H9 (cell line): ENCODE data around the gene MLST8. TPM values are rescaled to one million over a fixed set of nuclear protein-coding genes. Genes with fewer than 3 reads are reported as not detected.

Experiments used
- DNase-seq: peaks from one replicate; pipeline ENCODE4 v3.0.0-alpha.2; 2017
- H2AFZ ChIP-seq: one replicate; pipeline ENCODE4 v1.6.1; 2013; ENCODE audit warnings: mild to moderate bottlenecking, low read length, control low read depth, moderate library complexity
- H2AK5ac ChIP-seq: 2 replicates; pipeline ENCODE4 v1.6.1; 2013; ENCODE audit warnings: low read length, control low read depth, mixed read lengths; ENCODE audit not compliant: insufficient read length
- H2BK120ac ChIP-seq: one replicate; pipeline ENCODE4 v1.6.1; 2013; ENCODE audit warnings: low read depth, mild to moderate bottlenecking, low read length, control low read depth, inconsistent platforms; ENCODE audit not compliant: poor library complexity, severe bottlenecking
- H2BK12ac ChIP-seq: 2 replicates; pipeline ENCODE4 v1.6.1; 2013; ENCODE audit warnings: low read length, control low read depth, mixed read lengths, low read depth; ENCODE audit not compliant: insufficient read length
- H2BK15ac ChIP-seq: 2 replicates; pipeline ENCODE4 v1.6.1; 2013; ENCODE audit warnings: low read depth, low read length, control low read depth
- H2BK20ac ChIP-seq: one replicate; pipeline ENCODE4 v1.6.1; 2013; ENCODE audit warnings: low read depth, mild to moderate bottlenecking, low read length, control low read depth, inconsistent platforms; ENCODE audit not compliant: poor library complexity, severe bottlenecking
- H2BK5ac ChIP-seq: 2 replicates; pipeline ENCODE4 v1.6.1; 2013; ENCODE audit warnings: low read length, control low read depth, mixed read lengths; ENCODE audit not compliant: insufficient read length
- H3K14ac ChIP-seq: 2 replicates; pipeline ENCODE4 v1.6.1; 2013; ENCODE audit warnings: low read length, control low read depth; ENCODE audit not compliant: insufficient read depth
- H3K18ac ChIP-seq: 2 replicates; pipeline ENCODE4 v1.6.1; 2013; ENCODE audit warnings: low read depth, mild to moderate bottlenecking, mixed read lengths, low read length, control low read depth; ENCODE audit not compliant: insufficient read length
- H3K23ac ChIP-seq: 2 replicates; pipeline ENCODE4 v1.6.1; 2013; ENCODE audit warnings: low read length, control low read depth, mixed read lengths, low read depth; ENCODE audit not compliant: insufficient read length
- H3K23me2 ChIP-seq: 2 replicates; pipeline ENCODE4 v1.6.1; 2013; ENCODE audit warnings: low read depth, mild to moderate bottlenecking, mixed read lengths, low read length, control low read depth; ENCODE audit not compliant: insufficient read length, poor library complexity, severe bottlenecking
- H3K27ac ChIP-seq: 2 replicates; pipeline ENCODE4 v1.5.1; 2013; ENCODE audit warnings: low read length, control low read depth, mixed read lengths, low read depth; ENCODE audit not compliant: insufficient read length
- H3K27me3 ChIP-seq: 2 replicates; pipeline ENCODE4 v1.6.1; 2013; ENCODE audit warnings: low read length, control low read depth, inconsistent platforms; ENCODE audit not compliant: insufficient read depth
- H3K4ac ChIP-seq: 2 replicates; pipeline ENCODE4 v1.6.1; 2013; ENCODE audit warnings: low read depth, mild to moderate bottlenecking, control low read depth, inconsistent platforms, low read length, moderate library complexity
- H3K4me1 ChIP-seq: 2 replicates; pipeline ENCODE4 v1.6.1; 2013; ENCODE audit warnings: low read length, control low read depth, inconsistent platforms; ENCODE audit not compliant: insufficient read depth
- H3K4me2 ChIP-seq: 2 replicates; pipeline ENCODE4 v1.6.1; 2013; ENCODE audit warnings: low read length, control low read depth, mixed read lengths; ENCODE audit not compliant: insufficient read length, insufficient read depth
- H3K56ac ChIP-seq: 2 replicates; pipeline ENCODE4 v1.6.1; 2013; ENCODE audit warnings: low read depth, mild to moderate bottlenecking, mixed read lengths, low read length, control low read depth; ENCODE audit not compliant: insufficient read length
- H3K79me1 ChIP-seq: 2 replicates; pipeline ENCODE4 v1.6.1; 2013; ENCODE audit warnings: low read depth, mild to moderate bottlenecking, moderate library complexity, low read length, control low read depth, inconsistent platforms; ENCODE audit not compliant: insufficient read depth, poor library complexity, severe bottlenecking
- H3K79me2 ChIP-seq: 2 replicates; pipeline ENCODE4 v1.6.1; 2013; ENCODE audit warnings: low read length, control low read depth, inconsistent platforms; ENCODE audit not compliant: insufficient read depth
- H3K9ac ChIP-seq: 2 replicates; pipeline ENCODE4 v1.6.1; 2013; ENCODE audit warnings: low read length, control low read depth, mixed read lengths; ENCODE audit not compliant: insufficient read length; ENCODE audit errors: extremely low read depth
- H3K9me3 ChIP-seq: one replicate; pipeline ENCODE4 v1.6.1; 2013; ENCODE audit warnings: low read depth, low read length, inconsistent platforms; ENCODE audit not compliant: control insufficient read depth
- H3T11ph ChIP-seq: one replicate; pipeline ENCODE4 v1.6.1; 2013; ENCODE audit warnings: mild to moderate bottlenecking, low read length, control low read depth, inconsistent platforms
- H4K20me1 ChIP-seq: one replicate; pipeline ENCODE4 v1.6.1; 2013; ENCODE audit not compliant: control insufficient read depth, insufficient read length, insufficient read depth
- H4K5ac ChIP-seq: 2 replicates; pipeline ENCODE4 v1.6.1; 2013; ENCODE audit warnings: low read depth, mild to moderate bottlenecking, mixed read lengths, low read length, control low read depth; ENCODE audit not compliant: insufficient read length
- H4K8ac ChIP-seq: replicated peaks from 2 replicates; pipeline ENCODE4 v1.6.1; 2013; ENCODE audit warnings: low read length, control low read depth, mixed read lengths, low read depth; ENCODE audit not compliant: insufficient read length
- H4K91ac ChIP-seq: 2 replicates; pipeline ENCODE4 v1.6.1; 2013; ENCODE audit warnings: low read depth, mild to moderate bottlenecking, moderate library complexity, mixed read lengths, low read length, control low read depth; ENCODE audit not compliant: insufficient read length
- H3K27ac Mint-ChIP-seq, 3 experiments: 2 replicates in 2 of 3; 3 replicates in 1 of 3; pipeline ENCODE4 v1.8.0; 2020 to 2021; ENCODE audit warnings: mixed read lengths in 3 of 3, mild to moderate bottlenecking in 1 of 3, moderate library complexity in 1 of 3
- H3K27me3 Mint-ChIP-seq: 2 replicates; pipeline ENCODE4 v1.8.0; 2021; ENCODE audit warnings: low read depth, mild to moderate bottlenecking, moderate library complexity, mixed read lengths
- H3K36me3 Mint-ChIP-seq, 3 experiments: 2 replicates in 2 of 3; 3 replicates in 1 of 3; pipeline ENCODE4 v1.8.0; 2020 to 2021; ENCODE audit warnings: low read depth in 3 of 3, mixed read lengths in 3 of 3; ENCODE audit not compliant: insufficient read depth in 1 of 3
- H3K4me1 Mint-ChIP-seq, 2 experiments: 2 replicates each; pipeline ENCODE4 v1.8.0; 2020; ENCODE audit warnings: mixed read lengths in 2 of 2
- H3K4me3 Mint-ChIP-seq, 2 experiments: 2 replicates in 1 of 2; 3 replicates in 1 of 2; pipeline ENCODE4 v1.8.0; 2020 to 2021; ENCODE audit warnings: mild to moderate bottlenecking in 2 of 2, mixed read lengths in 2 of 2, moderate library complexity in 1 of 2
- H3K9me3 Mint-ChIP-seq, 2 experiments: 2 replicates in 1 of 2; 3 replicates in 1 of 2; pipeline ENCODE4 v1.8.0; 2020; ENCODE audit warnings: mild to moderate bottlenecking in 2 of 2, mixed read lengths in 2 of 2, moderate library complexity in 1 of 2
- CTCF ChIP-seq: fragments of 200-600 bp; sonication (generic); conservative IDR thresholded peaks from 3 replicates; pipeline ENCODE4 v1.8.0; 2021; ENCODE audit warnings: antibody characterized with exemption, mild to moderate bottlenecking
- WGBS: extraction: QIAGEN DNeasy Blood & Tissue Kit; methylation state at CpG from one replicate; pipeline ENCODE4 v1.1.7; 2013; ENCODE audit warnings: missing lambda C conversion rate, low lambda C conversion rate, mixed read lengths; ENCODE audit not compliant: insufficient read length; ENCODE audit errors: extremely low coverage; 5-methylcytosine and 5-hydroxymethylcytosine counted together
- total RNA-seq: library from RNA; stranded (reverse); gene quantifications from 2 replicates; pipeline ENCODE4 v1.2.1, GENCODE V29; 2021

Gene MLST8
- total RNA-seq, 1 experiment from 2014 or later = 74.5 TPM

DNA sequence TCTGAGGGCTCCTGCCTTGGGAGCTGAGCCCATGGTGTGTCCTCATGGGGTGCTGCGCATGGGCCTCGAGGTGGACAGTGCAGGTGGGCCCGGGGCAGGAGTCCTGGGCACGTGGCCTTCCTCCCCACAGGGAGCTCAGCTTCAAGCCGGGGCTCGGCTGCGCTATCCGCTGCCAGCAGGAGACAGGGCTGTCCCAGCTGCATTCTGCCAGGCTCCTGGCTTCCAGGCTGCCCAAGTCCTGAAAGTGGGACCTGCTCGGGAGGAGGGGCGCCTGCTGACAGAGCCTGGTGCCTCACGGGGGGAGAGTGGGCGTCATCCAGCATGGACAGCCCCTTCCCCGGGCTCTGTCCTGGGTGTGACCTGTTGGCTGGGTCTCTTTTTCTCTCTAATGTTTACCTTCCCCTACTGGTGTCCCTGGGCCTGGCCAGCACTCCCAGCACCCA lies 42.6 kb upstream of the MLST8 start:
- Histone ChIP-seq H3K4ac (no peak overlapping the region), H2BK15ac (no peak overlapping the region), H3K23me2 (no peaks in the 10 kb centered on the region), H3K56ac (no peak overlapping the region), H4K91ac (no peak overlapping the region), H3K23ac (no peak overlapping the region), H3T11ph (no peak overlapping the region), H4K8ac (no peak overlapping the region), H3K79me2 (peaks cover 31% of the 10 kb centered on the region; the same call in 1 of the 2 replicates), H3K4me1 (no peaks in the 10 kb centered on the region), H4K20me1 (peaks cover 2% of the 10 kb centered on the region), H2BK12ac (no peak overlapping the region), H4K5ac (no peak overlapping the region), H3K9me3 (no peaks in the 10 kb centered on the region), H2AFZ (no peak overlapping the region), H2BK120ac (no peak overlapping the region), H2BK5ac (no peak overlapping the region), H3K79me1 (peaks cover 9% of the 10 kb centered on the region), H3K27me3 (no peaks in the 10 kb centered on the region), H3K4me2 (no peak overlapping the region), H3K18ac (no peak overlapping the region), H2BK20ac (no peak overlapping the region), H2AK5ac (no peak overlapping the region), H3K14ac (no peak overlapping the region), H3K9ac (no peak overlapping the region), H3K27ac (no peak overlapping the region)
- no peak for DNase-seq
- no peaks in the 10 kb centered on the region for H3K27me3 Mint-ChIP-seq
- H3K4me3 Mint-ChIP-seq = no peak overlapping the region
- TF ChIP-seq CTCF = no peak
- WGBS = no CpG with 5 or more reads among the region's 13 CpGs
- H3K36me3 Mint-ChIP-seq = peaks cover 9 to 28% (median 24%) of the 10 kb centered on the region in 3 experiments
- H3K9me3 Mint-ChIP-seq = no peaks in the 10 kb centered on the region
- peaks cover 3 to 14% of the 10 kb centered on the region in 2 experiments; a peak in 3 of 4 replicates for H3K4me1 Mint-ChIP-seq
- no peak overlapping the region for H3K27ac Mint-ChIP-seq
